NCI-H2029 (cell line): ENCODE results near the gene RNF126.
"Not testable (repeated sequence)": the region's sequence is repeated elsewhere in the genome, so short reads cannot be mapped to it uniquely, and the experiment has no call there.

ENCODE experiments used
- DNase-seq: peaks from one replicate; lab custom pipeline; 2025; lab: John Stamatoyannopoulos, UW

Gene RNF126

GRCh38 chr19:628168-628567, 34.8 kb downstream of the RNF126 start:
- DNase-seq, result no peak

- not testable (repeated sequence) for DNase-seq
Measured at GRCh38 chr19:626566-626965, 36.4 kb downstream of the RNF126 start.

DNA sequence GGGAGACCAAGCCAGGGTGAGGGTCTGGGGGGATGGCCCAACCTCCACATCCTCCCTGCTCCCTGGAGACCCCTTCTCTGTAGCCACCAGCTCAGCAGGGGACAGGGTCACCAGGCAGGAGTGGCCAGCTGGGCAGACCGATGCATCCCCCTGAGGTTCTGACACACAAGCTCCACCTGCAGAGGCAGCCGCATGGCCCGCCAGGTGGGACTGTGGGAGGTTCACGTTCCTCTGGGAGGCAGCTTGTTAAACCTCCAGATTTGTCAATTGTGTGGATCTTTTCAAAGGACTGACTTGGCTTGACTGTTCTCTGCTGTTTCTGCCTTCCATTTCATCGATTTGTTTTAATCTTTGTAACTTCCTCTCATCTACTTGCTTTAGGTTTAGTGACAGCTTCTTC, 37.8 kb downstream of the RNF126 start:
- no peak for DNase-seq

- DNase-seq, result no peak
Measured at GRCh38 chr19:624433-625109, 38.4 kb downstream of the RNF126 start.

DNA sequence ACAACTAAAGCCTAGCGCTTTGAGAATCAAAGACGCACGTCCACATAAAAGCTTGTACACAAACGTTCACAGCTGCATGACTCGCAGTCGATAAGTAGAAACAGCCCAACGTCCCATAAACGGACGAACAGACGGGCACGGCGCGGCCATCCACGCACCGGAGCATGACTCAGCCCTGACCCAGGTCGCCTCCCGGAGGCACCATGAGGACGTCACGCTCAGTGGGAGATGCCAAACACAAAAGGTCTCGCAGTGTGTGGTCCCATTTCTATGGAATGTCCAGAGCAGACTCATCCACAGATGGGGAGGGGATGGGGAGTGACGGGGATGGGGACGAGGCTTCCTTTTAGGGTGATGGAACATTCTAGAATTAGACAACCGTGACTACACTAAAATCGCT, 39.0 kb downstream of the RNF126 start:
- no peak for DNase-seq

DNA sequence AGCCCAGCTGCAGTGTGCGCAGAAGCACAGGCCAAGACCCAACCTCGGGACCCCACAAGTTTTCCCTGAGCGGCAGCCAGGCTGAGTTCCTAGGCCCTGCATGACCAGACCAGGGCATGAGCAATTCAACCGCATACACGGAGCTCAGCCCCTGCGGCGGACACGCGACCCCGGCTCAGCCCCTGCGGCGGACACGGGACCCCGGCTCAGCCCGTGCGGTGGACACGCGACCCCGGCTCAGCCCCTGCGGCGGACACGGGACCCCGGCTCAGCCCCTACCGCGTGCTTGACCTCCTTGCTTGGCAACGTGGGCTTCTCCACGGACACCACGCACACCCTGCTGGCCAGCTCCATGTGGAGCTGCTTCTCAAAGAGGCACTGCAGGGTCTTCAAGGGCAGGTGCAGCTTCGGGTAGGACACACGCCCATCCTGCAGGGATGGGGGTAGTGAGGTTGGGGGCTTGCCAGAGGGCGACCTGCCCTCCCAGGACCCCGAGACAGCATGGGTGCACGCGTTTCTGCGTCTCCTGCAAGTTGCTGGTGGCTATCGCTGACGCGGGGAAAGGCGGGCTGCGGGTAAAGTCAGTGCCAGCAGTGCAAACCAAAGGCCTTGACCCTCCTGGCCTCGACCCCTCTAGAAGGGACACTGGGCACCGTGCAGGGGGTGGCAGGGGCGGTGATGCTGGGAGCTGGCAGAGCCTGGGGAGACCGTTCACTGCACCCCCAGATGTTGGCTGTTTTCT, 39.7 kb downstream of the RNF126 start:
- DNase-seq, result no peak

DNA sequence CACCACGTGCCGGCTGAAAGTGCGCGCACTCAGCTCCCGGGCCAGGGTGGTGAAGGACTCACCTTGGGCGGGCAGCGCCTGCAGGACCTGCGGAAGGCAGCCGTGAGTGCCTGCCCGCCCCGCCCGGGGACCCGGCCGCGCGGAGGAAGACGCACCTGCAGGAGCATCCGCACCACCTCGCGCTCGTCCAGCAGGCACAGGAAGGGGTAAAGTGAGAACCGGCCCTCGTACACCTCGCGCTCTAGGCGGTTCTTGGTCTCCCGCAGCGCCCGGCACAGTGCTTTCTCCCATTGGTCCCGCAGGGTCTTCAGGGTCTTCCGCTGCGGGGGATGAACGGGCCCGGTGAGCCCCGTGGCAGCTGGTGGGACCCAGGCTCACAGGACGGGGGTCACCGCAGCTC, 40.3 kb downstream of the RNF126 start:
- no peak for DNase-seq

- DNase-seq, result no peak
Measured at GRCh38 chr19:621819-622218, 41.2 kb downstream of the RNF126 start.

DNA sequence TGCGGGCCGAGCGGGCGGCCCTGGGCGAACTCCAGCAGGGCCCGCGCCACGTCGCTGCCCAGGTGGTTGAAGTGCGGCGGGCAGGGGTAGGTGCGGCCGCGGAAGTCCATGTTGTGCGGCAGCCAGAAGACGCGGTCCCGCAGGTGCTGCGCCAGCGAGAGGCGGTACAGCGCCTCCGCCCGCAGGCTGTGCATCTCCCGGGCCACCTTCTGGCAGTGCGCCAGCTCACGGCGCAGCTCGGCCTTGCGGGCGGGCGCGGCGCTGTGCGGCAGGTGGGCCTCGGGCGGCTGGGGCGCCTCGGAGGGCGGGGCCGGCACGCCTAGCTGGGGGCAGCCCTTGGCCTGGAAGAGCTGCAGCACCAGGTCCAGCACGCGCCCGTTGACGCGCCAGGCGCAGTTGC, 41.8 kb downstream of the RNF126 start:
- DNase-seq, result not testable (repeated sequence)

DNA sequence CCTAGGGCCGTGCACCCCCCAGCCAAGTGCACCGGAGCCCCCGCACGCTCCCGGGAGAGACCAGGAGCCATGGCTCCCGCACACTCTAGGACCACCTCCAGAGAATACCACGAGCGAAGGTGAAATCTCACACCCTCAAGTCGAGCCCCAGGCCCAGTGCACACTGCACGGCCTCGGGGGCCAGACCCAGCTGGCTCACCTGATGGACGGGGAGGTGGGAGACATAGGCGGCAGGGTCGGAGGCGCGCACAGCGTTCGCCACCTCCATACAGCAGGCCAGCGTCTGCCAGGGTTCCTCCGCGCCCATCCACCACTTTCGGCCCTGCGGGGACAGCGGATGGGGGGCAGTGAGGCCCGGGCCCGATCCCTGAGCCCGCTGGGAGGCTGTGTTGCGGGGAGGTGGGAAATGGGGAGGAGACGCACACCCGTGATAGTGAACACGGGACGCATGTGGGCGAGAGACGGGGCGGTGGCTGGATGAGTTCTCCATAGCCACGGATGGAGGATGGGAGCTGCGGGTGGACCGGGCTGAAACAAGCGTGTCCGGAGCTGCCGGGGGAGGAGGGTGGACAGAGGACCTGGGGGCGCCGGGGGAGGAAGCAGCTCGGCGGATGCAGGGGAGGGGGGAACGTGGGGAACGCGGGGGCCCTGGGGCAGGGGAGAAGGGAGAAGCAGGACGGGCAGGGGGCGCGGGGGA, 42.7 kb downstream of the RNF126 start:
- DNase-seq, result no peak

DNA sequence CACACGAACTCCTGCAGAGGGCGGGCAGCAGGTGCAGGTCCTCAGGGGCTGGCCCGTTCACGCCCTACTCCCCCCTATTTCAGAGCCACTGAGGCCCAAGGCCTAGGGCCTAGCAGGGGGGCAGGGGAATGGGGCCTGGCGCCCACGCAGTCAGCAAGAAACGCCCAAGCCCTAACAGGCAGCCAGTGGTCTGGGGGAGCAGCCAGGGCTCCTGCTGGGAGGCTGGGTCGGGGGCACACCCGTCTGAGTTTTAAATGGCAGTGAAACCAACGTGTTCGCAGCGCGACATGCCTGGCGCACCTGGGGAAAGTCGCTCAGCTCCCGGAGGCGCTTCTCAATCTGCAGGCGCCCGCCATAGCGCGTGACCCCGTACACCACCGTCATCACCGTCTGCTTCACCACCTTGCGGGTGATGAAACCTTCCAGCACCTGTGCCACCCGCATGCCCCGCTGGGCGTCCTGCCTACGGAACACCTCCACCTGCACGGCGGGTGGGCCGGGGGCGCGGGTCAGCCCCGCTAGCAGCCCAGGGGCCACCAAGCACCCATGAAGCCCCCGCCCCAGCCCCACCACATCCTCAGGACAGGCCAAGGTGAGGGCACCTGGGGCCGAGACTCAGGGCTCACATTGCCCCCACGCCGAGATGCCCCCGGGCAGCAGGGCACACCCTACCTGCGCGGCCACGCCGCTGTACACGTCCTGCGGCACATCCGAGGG, 43.6 kb downstream of the RNF126 start:
- DNase-seq, result no peak

- DNase-seq, result no peak
Measured at GRCh38 chr19:618674-619285, 44.2 kb downstream of the RNF126 start.

GRCh38 chr19:618247-618619, 44.8 kb downstream of the RNF126 start:
- no peak for DNase-seq

DNA sequence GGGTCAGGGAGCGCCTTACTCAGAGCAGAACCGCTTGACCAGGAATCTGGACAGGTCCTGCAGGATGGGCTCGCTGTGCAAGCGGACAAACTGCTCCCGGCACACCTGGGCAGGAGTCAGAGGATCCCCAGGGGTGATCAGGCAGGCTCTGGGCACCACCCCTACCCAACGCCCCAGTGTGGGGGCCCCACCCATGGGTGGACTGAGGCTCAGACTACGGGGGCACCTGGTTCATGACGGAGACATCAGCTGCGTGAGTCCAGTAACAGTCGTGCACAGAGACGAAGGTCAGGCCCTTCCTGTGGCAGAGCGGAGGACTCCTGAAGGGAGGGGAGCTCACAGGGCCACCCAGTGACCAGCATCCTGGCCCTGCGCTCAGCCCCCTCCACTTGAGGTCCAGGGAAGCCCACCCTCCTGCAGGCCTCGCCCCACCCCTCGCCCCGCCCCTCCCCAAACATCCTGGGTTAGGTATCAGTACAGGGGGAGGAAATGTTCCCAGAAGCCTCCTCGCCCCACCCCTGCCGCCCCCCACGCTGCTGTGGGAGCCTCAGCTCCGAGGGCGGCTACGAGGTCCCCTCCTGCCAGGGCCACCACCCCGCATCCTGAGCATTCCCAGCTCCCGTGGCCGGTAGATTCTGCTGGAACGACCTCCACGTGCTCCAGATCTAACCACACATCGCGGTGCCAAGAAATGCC, 45.3 kb downstream of the RNF126 start:
- no peak for DNase-seq

DNA sequence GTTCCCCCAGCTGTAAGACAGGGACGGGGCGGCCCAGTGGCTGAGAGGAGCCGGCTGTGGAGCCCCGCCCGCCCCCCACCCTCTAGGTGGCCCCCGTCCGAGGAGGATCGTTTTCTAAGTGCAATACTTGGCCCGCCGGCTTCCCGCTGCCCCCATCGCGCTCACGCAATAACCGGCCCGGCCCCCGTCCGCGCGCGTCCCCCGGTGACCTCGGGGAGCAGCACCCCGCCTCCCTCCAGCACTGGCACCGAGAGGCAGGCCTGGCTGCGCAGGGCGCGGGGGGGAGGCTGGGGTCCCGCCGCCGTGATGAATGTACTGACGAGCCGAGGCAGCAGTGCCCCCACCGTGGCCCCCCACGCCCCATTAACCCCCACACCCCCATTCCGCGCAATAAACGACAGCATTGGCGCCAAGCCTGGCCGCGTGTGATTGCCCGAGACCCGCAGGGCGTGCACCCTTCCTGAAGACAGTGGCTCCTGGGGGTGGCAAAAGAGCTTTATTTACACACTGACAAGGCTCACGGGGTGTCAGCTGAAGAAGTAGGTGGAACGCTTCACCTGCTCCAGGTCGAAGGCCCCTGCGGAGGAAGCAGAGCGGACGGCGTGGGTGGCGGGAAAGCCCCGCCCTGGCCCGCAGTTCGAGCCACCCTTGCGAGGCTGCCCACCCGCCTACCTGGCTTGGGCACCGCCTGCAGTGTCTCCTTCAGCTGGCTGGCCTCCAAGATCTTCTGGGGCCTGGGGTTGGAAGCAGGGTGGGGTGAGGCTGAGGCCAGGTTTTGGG, 46.1 kb downstream of the RNF126 start:
- no peak for DNase-seq

GRCh38 chr19:616062-616700, 46.8 kb downstream of the RNF126 start:
- DNase-seq, result no peak

GRCh38 chr19:615619-616018, 47.4 kb downstream of the RNF126 start:
- no peak for DNase-seq

DNA sequence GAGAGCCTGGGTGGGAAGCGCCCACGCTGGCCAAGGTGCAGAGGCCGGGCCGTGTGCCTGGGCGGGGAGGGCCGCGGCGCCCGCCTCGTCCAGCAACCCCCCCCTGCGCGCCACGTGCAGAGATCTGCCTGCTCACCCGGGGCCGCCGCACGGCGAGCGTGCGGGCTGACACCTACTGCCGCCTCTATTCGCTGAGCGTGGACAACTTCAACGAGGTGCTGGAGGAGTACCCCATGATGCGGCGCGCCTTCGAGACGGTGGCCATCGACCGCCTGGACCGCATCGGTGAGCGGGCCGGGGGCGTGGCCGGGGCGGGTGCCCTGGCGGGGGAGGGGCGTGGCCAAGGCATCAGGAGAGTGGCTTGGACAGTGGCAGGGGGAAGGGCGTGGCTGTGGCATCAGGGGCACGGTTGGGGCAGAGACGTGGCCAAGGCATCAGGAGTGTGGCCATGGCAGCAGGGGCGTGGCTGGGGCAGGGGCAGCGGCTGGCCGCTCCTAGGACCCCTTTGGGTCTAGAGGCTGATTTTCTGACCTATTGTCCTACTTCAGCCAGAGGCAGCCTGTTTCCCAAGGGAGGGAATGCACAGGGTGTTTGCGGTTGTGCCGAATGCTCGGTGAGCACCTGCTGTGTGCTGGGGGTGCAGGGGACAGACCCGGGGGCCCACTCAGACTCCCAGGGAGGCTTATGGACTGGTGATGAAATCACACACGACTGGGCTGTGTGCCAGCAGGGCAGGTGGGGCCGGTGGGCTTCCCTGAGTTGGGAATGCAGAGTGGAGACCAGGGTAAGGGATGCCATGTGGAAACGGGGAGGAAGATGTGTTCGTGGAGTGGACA, 49.1 kb downstream of the RNF126 start:
- no peak for DNase-seq

DNA sequence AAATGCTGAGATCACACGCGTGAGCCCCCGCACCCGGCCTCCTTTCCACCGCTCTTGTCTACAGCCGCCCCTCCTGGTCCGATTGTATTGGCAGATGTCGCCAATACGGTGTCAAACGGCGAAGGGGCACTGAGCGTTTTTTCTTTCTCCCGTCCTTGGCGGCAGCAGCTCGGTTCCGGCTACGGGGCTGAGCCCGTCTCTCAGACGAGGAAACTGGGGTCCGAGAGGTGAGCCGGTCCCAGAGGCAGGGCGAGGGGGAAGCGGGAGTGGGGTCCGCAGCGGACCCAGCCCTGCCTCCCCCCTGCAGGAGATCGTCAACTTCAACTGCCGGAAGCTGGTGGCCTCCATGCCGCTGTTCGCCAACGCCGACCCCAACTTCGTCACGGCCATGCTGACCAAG, 50.1 kb downstream of the RNF126 start:
- no peak for DNase-seq
